ENCODE data around the gene KLF13.

- TF ChIP-seq SREBF2 (IDR thresholded peaks at IDR 0.05) = no peak
- TF ChIP-seq ELK1 (IDR thresholded peaks at IDR 0.05; ENCODE audit: low read depth, low read length) = no peak
- no peak for TF ChIP-seq CTCF (IDR thresholded peaks at IDR 0.05)
These were observed 2.4 kb upstream of the KLF13 start for GRCh38 chr15:31324186-31324585.

Data from A549 (cell line).